AG04450 (cell line): ENCODE measurements around the gene DCXR. TPM values are rescaled to one million over a fixed set of nuclear protein-coding genes. Genes with fewer than 3 reads are reported as not detected.

Experiments
- CTCF ChIA-PET: fragments of 300-600, 350-600 bp; formaldehyde crosslinking; extraction: SDS; loops from one replicate; lab custom pipeline; 2022; ENCODE audit warnings: antibody characterized with exemption, inconsistent platforms; lab: Charles Lee
- POLR2A ChIA-PET: fragments of 350-600 bp; formaldehyde crosslinking; extraction: SDS; loops from one replicate; lab custom pipeline; 2021; ENCODE audit warnings: antibody characterized with exemption, inconsistent platforms; lab: Yijun Ruan, JAX
- DNase-seq: peaks from one replicate; pipeline ENCODE4 v3.0.0-alpha.2; 2011; ENCODE audit warnings: low read depth, low spot score
- H3K27ac ChIP-seq: one replicate; pipeline ENCODE4 v1.5.1; 2012; ENCODE audit warnings: low read depth, low read length, control low read depth
- H3K27me3 ChIP-seq: one replicate; pipeline ENCODE4 v1.6.0; 2012; ENCODE audit warnings: low read length; ENCODE audit not compliant: control insufficient read depth, insufficient read depth
- H3K4me3 ChIP-seq: 2 replicates; pipeline ENCODE4 v1.5.1; 2011; ENCODE audit warnings: mild to moderate bottlenecking, low read depth, low read length, control low read depth
- H3K9me3 ChIP-seq: 2 replicates; pipeline ENCODE4 v1.5.1; 2012; ENCODE audit warnings: low read length; ENCODE audit not compliant: control insufficient read depth, insufficient read depth
- polyA plus RNA-seq: library from polyadenylated mRNA; depleted of rRNA; stranded (reverse); fragments of >200 nt; gene quantifications from 2 replicates; pipeline ENCODE4 v1.2.3, GENCODE V29; 2011
- TF ChIP-seq, protein P1 (sequence below): IDR thresholded peaks from 2 replicates; pipeline ENCODE4 v1.5.1; 2011; ENCODE audit warnings: low read depth, low read length, control low read depth, inconsistent platforms

DCXR gene
- polyA plus RNA-seq, 1 experiment = 35.5 TPM

DNA sequence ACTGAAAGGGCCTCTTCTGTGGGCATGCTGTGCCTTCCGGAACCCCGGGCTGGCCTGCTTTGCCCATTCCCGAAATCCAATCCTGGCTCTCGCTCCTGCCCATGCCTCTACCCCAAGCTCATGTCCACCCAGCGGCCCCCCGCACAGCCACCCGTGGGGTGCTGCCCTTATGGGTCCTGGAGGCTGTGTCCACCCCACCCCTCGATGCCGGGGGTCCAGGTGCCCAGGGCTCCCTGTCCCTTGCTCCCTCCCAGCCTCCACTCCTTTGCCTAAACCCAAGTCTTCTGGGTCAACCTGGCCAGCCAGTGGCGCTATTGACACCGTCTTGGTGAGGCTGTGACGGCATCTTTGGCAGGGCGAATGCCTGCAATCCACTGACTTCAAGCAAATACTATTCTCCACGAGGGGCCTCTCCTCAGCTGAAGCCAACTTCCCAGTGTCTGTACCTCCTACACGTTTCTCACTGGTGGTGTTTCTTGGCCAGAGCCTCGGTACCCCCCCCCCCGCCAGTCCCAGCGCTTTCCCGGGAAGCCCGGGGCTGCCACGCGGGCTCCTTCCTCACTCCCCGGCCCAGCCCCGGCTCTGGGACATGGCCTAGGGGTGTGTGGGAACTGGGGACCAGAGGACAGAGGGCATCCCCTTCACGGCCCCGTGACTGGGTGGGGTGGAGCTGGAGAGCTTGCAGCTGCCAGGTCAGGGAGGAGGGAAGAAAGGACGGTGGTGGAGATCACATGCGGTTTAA, 40.3 kb upstream of the DCXR start:
- no peak for DNase-seq
- Histone ChIP-seq H3K4me3 (no peak overlapping the region), H3K27ac (no peak overlapping the region), H3K9me3 (no peaks in the 10 kb centered on the region; the same call in 1 of the 2 replicates), H3K27me3 (no peaks in the 10 kb centered on the region)
- ChIA-PET POLR2A (interaction anchor here (1.2 kb wide), 1 partner anchor 17 kb away, joined by 3 read pairs; no protein-coding TSS in a partner anchor), CTCF (no interaction called here)
- TF ChIP-seq, protein P1, sequence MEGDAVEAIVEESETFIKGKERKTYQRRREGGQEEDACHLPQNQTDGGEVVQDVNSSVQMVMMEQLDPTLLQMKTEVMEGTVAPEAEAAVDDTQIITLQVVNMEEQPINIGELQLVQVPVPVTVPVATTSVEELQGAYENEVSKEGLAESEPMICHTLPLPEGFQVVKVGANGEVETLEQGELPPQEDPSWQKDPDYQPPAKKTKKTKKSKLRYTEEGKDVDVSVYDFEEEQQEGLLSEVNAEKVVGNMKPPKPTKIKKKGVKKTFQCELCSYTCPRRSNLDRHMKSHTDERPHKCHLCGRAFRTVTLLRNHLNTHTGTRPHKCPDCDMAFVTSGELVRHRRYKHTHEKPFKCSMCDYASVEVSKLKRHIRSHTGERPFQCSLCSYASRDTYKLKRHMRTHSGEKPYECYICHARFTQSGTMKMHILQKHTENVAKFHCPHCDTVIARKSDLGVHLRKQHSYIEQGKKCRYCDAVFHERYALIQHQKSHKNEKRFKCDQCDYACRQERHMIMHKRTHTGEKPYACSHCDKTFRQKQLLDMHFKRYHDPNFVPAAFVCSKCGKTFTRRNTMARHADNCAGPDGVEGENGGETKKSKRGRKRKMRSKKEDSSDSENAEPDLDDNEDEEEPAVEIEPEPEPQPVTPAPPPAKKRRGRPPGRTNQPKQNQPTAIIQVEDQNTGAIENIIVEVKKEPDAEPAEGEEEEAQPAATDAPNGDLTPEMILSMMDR = no peak

DNA sequence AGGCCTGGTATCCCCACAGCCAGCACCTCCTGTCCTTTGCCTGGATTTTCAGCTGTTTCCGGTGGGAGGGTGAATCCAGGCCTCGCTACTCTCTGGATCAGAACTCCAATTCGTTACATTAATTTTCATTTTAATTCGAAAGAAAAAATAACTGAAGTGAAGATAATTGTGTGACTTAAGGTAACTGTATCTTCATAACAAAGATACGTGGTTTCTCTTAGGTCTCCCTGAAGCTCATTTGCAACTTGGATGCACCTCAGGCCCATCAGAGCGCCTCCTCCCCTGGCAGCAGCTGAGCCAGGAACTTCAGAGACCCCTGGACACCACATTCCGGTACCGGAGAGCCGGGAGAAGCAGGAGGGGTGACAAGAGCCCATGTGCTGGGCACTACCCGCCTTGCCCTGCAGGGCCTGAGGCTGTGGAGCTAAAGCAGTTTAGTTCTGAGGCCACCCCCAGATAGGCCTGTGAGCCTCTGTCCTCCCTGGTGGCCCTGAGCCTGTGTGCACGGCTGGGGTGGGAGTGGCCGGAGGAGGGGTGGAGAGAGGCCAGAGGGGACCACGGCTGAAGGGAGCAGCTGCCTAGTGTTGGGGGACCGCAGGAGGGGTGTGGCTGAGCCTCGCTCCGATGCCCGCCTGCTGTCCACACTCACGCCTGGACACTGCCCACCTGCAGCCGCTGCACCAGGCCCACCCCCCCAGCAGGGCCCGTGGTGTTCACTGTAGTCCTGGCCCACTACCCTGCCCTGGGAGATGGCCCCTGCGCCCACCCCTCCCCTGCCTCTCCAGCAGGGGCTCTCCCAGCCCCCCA, 39.5 kb upstream of the DCXR start:
- Histone ChIP-seq H3K27ac (no peak overlapping the region), H3K27me3 (no peaks in the 10 kb centered on the region), H3K4me3 (no peak overlapping the region), H3K9me3 (no peaks in the 10 kb centered on the region; the same call in 1 of the 2 replicates)
- DNase-seq = no peak
- TF ChIP-seq, protein P1 = no peak
- ChIA-PET CTCF (no interaction called here), POLR2A (interaction anchor here (1.2 kb wide), 1 partner anchor 17 kb away, joined by 3 read pairs; no protein-coding TSS in a partner anchor)

DNA sequence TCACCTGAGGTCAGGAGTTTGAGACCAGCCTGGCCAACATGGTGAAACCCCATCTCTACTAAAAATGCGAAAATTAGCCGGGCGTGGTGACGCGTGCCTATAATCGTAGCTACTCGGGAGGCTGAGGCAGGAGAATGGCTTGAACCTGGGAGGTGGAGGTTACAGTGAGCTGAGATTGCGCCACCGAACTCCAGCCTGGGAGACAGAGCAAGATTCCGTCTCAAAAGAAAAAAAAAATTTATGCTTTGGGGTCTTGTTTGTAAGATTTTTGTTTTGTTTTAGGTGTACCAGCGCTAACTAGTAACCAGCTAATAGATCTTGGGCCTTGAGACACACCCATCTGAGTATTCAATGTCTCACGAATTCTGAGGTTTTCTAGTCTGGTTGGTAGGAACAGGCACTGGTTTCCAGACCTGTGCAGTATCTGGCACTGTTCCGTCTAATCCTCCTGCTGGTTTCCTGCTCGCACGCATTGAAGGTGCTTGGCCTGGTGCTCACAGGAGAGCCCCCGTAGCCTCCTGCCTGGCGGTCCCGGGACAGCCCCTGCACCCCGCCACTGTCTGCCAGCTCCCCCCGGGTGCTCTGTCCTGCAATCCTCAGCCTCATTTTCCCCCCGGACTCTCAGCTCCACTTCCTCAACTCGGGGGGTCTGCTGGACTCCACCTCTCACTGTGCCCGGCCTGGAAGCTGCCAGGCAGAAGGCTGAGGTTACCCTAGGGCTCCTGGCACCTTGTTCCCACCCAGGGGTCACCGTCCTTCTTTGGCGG, 38.7 kb upstream of the DCXR start:
- H3K9me3 ChIP-seq = no peaks in the 10 kb centered on the region; the same call in 1 of the 2 replicates
- H3K4me3 ChIP-seq = no peak overlapping the region
- POLR2A ChIA-PET = interaction anchor here (0.7 to 1.2 kb wide), 2 partner anchors 16 to 20 kb away, joined by 3 read pairs; no protein-coding TSS in a partner anchor
- no peaks in the 10 kb centered on the region for H3K27me3 ChIP-seq
- DNase-seq = no peak
- CTCF ChIA-PET = no interaction called here
- TF ChIP-seq, protein P1 = no peak
- H3K27ac ChIP-seq = no peak overlapping the region

DNA sequence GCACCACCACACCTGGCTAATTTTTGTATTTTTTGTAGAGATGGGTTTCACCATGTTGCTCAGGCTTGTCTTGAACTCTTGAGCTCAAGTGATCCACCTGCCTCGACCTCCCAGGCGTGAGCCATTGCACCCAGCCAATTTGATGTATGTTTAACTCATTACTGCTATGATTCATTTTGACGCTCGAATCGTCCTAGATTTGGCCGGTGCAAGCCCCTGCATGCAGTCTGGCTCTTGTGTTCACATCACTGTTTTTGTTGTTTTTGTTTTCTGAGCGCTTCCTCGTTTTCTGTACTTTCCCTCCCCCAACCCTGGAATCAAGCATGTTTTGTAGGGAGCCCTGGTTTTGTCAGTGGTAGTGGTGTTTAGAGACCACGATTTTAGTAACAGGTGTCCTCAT, 35.9 kb upstream of the DCXR start:
- POLR2A ChIA-PET = no interaction called here
- no peak overlapping the region for H3K4me3 ChIP-seq
- CTCF ChIA-PET = no interaction called here
- no peak overlapping the region for H3K27ac ChIP-seq
- H3K27me3 ChIP-seq = no peaks in the 10 kb centered on the region
- TF ChIP-seq, protein P1 = no peak
- no peak for DNase-seq
- H3K9me3 ChIP-seq = no peaks in the 10 kb centered on the region; the same call in 1 of the 2 replicates
